Hippocampal formation (tissue), 2 donors: ENCODE results near the gene PHACTR3.

Source experiments
- DNase-seq, 2 donors: peaks; one replicate each; lab custom pipeline; 2025; lab: John Stamatoyannopoulos, UW

Gene PHACTR3

GRCh38 chr20:59814840-59815340 lies 210.6 kb downstream of the PHACTR3 start:
- no peak for DNase-seq

- DNase-seq, result no peak
Measured at GRCh38 chr20:59816146-59816738, 211.9 kb downstream of the PHACTR3 start.

- no peak for DNase-seq
Measured at GRCh38 chr20:59817406-59817805, 213.1 kb downstream of the PHACTR3 start.

- no peak for DNase-seq
Measured at GRCh38 chr20:59817846-59818615, 213.7 kb downstream of the PHACTR3 start.

- DNase-seq, result no peak
Measured at GRCh38 chr20:59818911-59819310, 214.6 kb downstream of the PHACTR3 start.

- no peak for DNase-seq
Measured at GRCh38 chr20:59819496-59820203, 215.3 kb downstream of the PHACTR3 start.

- DNase-seq, result peak; percentile 53 to 63
Measured at GRCh38 chr20:59820204-59821041, 216.1 kb downstream of the PHACTR3 start.

GRCh38 chr20:59821201-59821600 lies 216.9 kb downstream of the PHACTR3 start:
- no peak for DNase-seq

- no peak for DNase-seq
Measured at GRCh38 chr20:59821788-59822187, 217.4 kb downstream of the PHACTR3 start.

- no peak for DNase-seq
Measured at GRCh38 chr20:59822291-59823029, 218.1 kb downstream of the PHACTR3 start.

GRCh38 chr20:59823030-59823423 lies 218.7 kb downstream of the PHACTR3 start:
- DNase-seq, result no peak

- DNase-seq, result peak in 1 of 2 donors; percentile 24
Measured at GRCh38 chr20:59823491-59824259, 219.3 kb downstream of the PHACTR3 start.

GRCh38 chr20:59824711-59825562 lies 220.6 kb downstream of the PHACTR3 start:
- no peak for DNase-seq

- DNase-seq, result no peak
Measured at GRCh38 chr20:59825563-59825920, 221.2 kb downstream of the PHACTR3 start.

- no peak for DNase-seq
Measured at GRCh38 chr20:59825944-59826759, 221.8 kb downstream of the PHACTR3 start.

GRCh38 chr20:59827138-59828056 lies 223.1 kb downstream of the PHACTR3 start:
- DNase-seq, result no peak
